HepG2 (cell line): Measurements from ENCODE around the gene PAPPA2. TPM values are rescaled to one million over a fixed set of nuclear protein-coding genes. Genes with fewer than 3 reads are reported as not detected.

Experiments
- ATAC-seq: fragments of 200-7000 bp; cut with Tn5 transposase; 3 replicates; pipeline ENCODE4 v1.9.1; 2020; ENCODE audit warnings: mild to moderate bottlenecking, moderate library complexity
- BruUV-seq: library from RNA; stranded (reverse); fragments of 400-500 nt; replicated peaks from 2 replicates; lab custom pipeline; 2021; lab: Mats Ljungman, UMichigan
- CTCF ChIA-PET: fragments of 300-600 bp; formaldehyde crosslinking; extraction: SDS; loops from one replicate; lab custom pipeline; 2021; ENCODE audit warnings: low total read pairs, inconsistent platforms, low intra/inter-chr PET ratio; lab: Yijun Ruan, JAX
- POLR2A ChIA-PET: fragments of 350-600 bp; sonication (Branson Sonifier 250); formaldehyde crosslinking; loops from one replicate; lab custom pipeline; 2020; ENCODE audit warnings: antibody characterized with exemption, inconsistent platforms; lab: Yijun Ruan, JAX
- DNase-seq: peaks from one replicate; pipeline ENCODE4 v3.0.0-alpha.2; 2015; ENCODE audit warnings: low spot score
- FAIRE-seq: peaks from 3 replicates; lab custom pipeline; 2011; peaks lifted over from hg19 to GRCh38; lab: Jason Lieb, UNC
- H2AFZ ChIP-seq: one replicate; pipeline ENCODE4 v1.6.1; 2011; ENCODE audit warnings: low read length, inconsistent platforms
- H3K27ac ChIP-seq: fragments of 300-600 bp; 3 replicates; pipeline ENCODE4 v1.8.0; 2011; ENCODE audit warnings: mixed run types, mild to moderate bottlenecking, mixed read lengths, low read length, inconsistent platforms; ENCODE audit not compliant: insufficient read depth; ENCODE audit errors: extremely low read length
- H3K27me3 ChIP-seq, 2 experiments: fragments of 200-600 bp in 1 of 2; 2 replicates in 1 of 2; 3 replicates in 1 of 2; pipeline versions ENCODE4 v1.6.0 to v1.8.0; 2011; ENCODE audit warnings: low read length in 2 of 2, mild to moderate bottlenecking in 2 of 2, moderate library complexity in 2 of 2, inconsistent platforms in 1 of 2; ENCODE audit not compliant: insufficient read depth in 2 of 2, control insufficient read depth in 1 of 2
- H3K36me3 ChIP-seq, 2 experiments: fragments of 200-600 bp in 1 of 2; replicated peaks in 1 of 2; 2 replicates in 1 of 2; 3 replicates in 1 of 2; pipeline versions ENCODE4 v1.5.1 to v1.8.0; 2011; ENCODE audit warnings: low read length in 2 of 2, inconsistent platforms in 1 of 2; ENCODE audit not compliant: insufficient read depth in 2 of 2, control insufficient read depth in 1 of 2
- H3K4me1 ChIP-seq: 2 replicates; pipeline ENCODE4 v1.5.1; 2012; ENCODE audit warnings: low read length, inconsistent platforms; ENCODE audit not compliant: insufficient read depth
- H3K4me2 ChIP-seq: 2 replicates; pipeline ENCODE4 v1.6.0; 2011; ENCODE audit warnings: low read depth, low read length, inconsistent platforms
- H3K4me3 ChIP-seq, 3 experiments: fragments of 200-600 bp in 1 of 3; sonication (generic), shearing (Covaris generic) in 1 of 3; replicated peaks in 1 of 3; 2 replicates each; pipeline ENCODE4 v1.5.1; 2011 to 2016; ENCODE audit warnings: low read length in 3 of 3, inconsistent platforms in 2 of 3, low read depth in 2 of 3, mild to moderate bottlenecking in 2 of 3, control low read depth in 1 of 3, mixed read lengths in 1 of 3; ENCODE audit not compliant: insufficient read depth in 1 of 3
- H3K79me2 ChIP-seq: one replicate; pipeline ENCODE4 v1.6.1; 2011; ENCODE audit warnings: low read length, inconsistent platforms; ENCODE audit not compliant: insufficient read depth
- H3K9ac ChIP-seq: 2 replicates; pipeline ENCODE4 v1.6.0; 2011; ENCODE audit warnings: mild to moderate bottlenecking, low read depth, low read length, inconsistent platforms; ENCODE audit not compliant: insufficient read depth
- H3K9me3 ChIP-seq: 2 replicates; pipeline ENCODE4 v1.5.1; 2012; ENCODE audit warnings: mild to moderate bottlenecking, low read length
- H4K20me1 ChIP-seq: 2 replicates; pipeline ENCODE4 v1.6.0; 2011; ENCODE audit warnings: inconsistent platforms, mild to moderate bottlenecking, low read length, moderate library complexity; ENCODE audit not compliant: insufficient read depth
- CHCHD3 ChIP-seq: sonication (generic); formaldehyde crosslinking; IDR thresholded peaks from 2 replicates; pipeline ENCODE4 v1.8.0; 2022; ENCODE audit warnings: mild to moderate bottlenecking, missing genetic modification reagents, moderate library complexity
- DZIP1 ChIP-seq: sonication (generic); formaldehyde crosslinking; IDR thresholded peaks from 2 replicates; pipeline ENCODE4 v1.5.0; 2020; ENCODE audit warnings: mild to moderate bottlenecking, missing genetic modification reagents
- GABPA ChIP-seq, 2 experiments: IDR thresholded peaks; 2 replicates each; pipeline ENCODE4 v1.6.1; 2011 to 2016; ENCODE audit warnings: low read depth in 2 of 2, low read length in 1 of 2, missing biosample characterization in 1 of 2, missing genetic modification characterization in 1 of 2
- HNRNPUL1 ChIP-seq: fragments of 200-400 bp; formaldehyde crosslinking; IDR thresholded peaks from 2 replicates; pipeline ENCODE4 v1.6.1; 2017; ENCODE audit warnings: low read depth, mild to moderate bottlenecking, low read length, moderate library complexity
- ISL2 ChIP-seq: sonication (generic); formaldehyde crosslinking; IDR thresholded peaks from 2 replicates; pipeline ENCODE4 v1.5.0; 2020; ENCODE audit warnings: missing genetic modification reagents
- KLF16 ChIP-seq, 2 experiments: sonication (generic) in 1 of 2; formaldehyde crosslinking in 1 of 2; IDR thresholded peaks; 2 replicates each; pipeline versions ENCODE4 v1.6.1 to v1.8.0; 2016 to 2023; ENCODE audit warnings: missing genetic modification reagents in 2 of 2, missing compliant biosample characterization in 1 of 2
- NPAS2 ChIP-seq: sonication (generic); formaldehyde crosslinking; IDR thresholded peaks from 2 replicates; pipeline ENCODE4 v1.8.0; 2022; ENCODE audit warnings: mild to moderate bottlenecking, missing genetic modification reagents, borderline replicate concordance
- RXRA ChIP-seq: sonication (generic); formaldehyde crosslinking; IDR thresholded peaks from 2 replicates; pipeline ENCODE4 v1.5.1; 2020; ENCODE audit warnings: missing genetic modification reagents
- SIX1 ChIP-seq: sonication (generic); formaldehyde crosslinking; IDR thresholded peaks from 2 replicates; pipeline ENCODE4 v1.4.0; 2020; ENCODE audit warnings: missing genetic modification reagents, borderline replicate concordance
- ZNF549 ChIP-seq: sonication (generic); formaldehyde crosslinking; IDR thresholded peaks from 2 replicates; pipeline ENCODE4 v1.5.0; 2020; ENCODE audit warnings: missing genetic modification reagents
- WGBS: methylation state at CpG from one replicate; pipeline ENCODE4 v1.1.6; 2017; ENCODE audit warnings: low lambda C conversion rate; 5-methylcytosine and 5-hydroxymethylcytosine counted together
- in situ Hi-C: cut with HindIII; loops from 2 replicates; pipeline ENCODE4 v1.10.0; 2017; ENCODE audit warnings: low pct_unique_long_range_greater_than_20kb; ENCODE audit not compliant: extremely low pct_ligation_motif_present
- intact Hi-C: fragments of 100-400 bp; cut with micrococcal nuclease; formaldehyde crosslinking; loops from one replicate; pipeline ENCODE4 v1.10.0; 2022; ENCODE audit not compliant: unreplicated experiment
- polyA plus RNA-seq, 8 experiments: library from polyadenylated mRNA; depleted of rRNA in 3 of 8; stranded (reverse) in 7 of 8; unstranded in 1 of 8; fragments of >200 nt; fragmentation: Illumina TruSeq in 4 of 8; extraction: Trizol in 4 of 8; gene quantifications; 2 replicates each; pipeline versions ENCODE4 v1.2.1 to v1.2.3, GENCODE V29; 2011 to 2016; ENCODE audit warnings: low read depth in 4 of 8, missing spikeins in 1 of 8, mixed read lengths in 1 of 8; ENCODE audit not compliant: insufficient read depth in 1 of 8
- total RNA-seq, 5 experiments: library from RNA; depleted of rRNA; stranded (reverse); fragments of >200 nt; fragmentation: Illumina TruSeq; extraction: Trizol; gene quantifications; 2 replicates each; pipeline ENCODE4 v1.2.3, GENCODE V29; 2016; ENCODE audit warnings: low read depth in 1 of 5
- TF ChIP-seq, protein P1 (sequence below): sonication (generic); IDR thresholded peaks from 2 replicates; pipeline ENCODE4 v1.6.1; 2016; ENCODE audit warnings: low read depth, borderline replicate concordance
- TF ChIP-seq, protein P2 (sequence below): sonication (generic); formaldehyde crosslinking; IDR thresholded peaks from 2 replicates; pipeline ENCODE4 v1.8.0; 2022; ENCODE audit warnings: missing genetic modification reagents, mild to moderate bottlenecking, moderate library complexity, borderline replicate concordance
- TF ChIP-seq, protein P3 (sequence below): sonication (generic); formaldehyde crosslinking; IDR thresholded peaks from 2 replicates; pipeline ENCODE4 v1.8.1; 2023; ENCODE audit warnings: mild to moderate bottlenecking, missing genetic modification reagents

Gene PAPPA2
- total and polyA plus RNA-seq, 2 of the 13 experiments (the other 11 are each of a cell fraction or from before 2014, with no cell fraction given): 0.01 TPM; not detected in 1

- H3K27ac ChIP-seq: no peak overlapping the region
- no peaks in the 10 kb centered on the region for H3K36me3 ChIP-seq
- no peak overlapping the region for H3K9ac ChIP-seq
- 0% methylated on average over 2 of the region's 2 CpGs for WGBS
- no peaks in the 10 kb centered on the region for H3K9me3 ChIP-seq
- H3K27me3 ChIP-seq: no peaks in the 10 kb centered on the region; a peak in 3 of 5 replicates
- no peak overlapping the region for H3K4me2 ChIP-seq
- TF ChIP-seq SIX1 (CRISPR knock-in tag): no peak
- no peak for TF ChIP-seq CHCHD3 (CRISPR knock-in tag)
- TF ChIP-seq, protein P1, sequence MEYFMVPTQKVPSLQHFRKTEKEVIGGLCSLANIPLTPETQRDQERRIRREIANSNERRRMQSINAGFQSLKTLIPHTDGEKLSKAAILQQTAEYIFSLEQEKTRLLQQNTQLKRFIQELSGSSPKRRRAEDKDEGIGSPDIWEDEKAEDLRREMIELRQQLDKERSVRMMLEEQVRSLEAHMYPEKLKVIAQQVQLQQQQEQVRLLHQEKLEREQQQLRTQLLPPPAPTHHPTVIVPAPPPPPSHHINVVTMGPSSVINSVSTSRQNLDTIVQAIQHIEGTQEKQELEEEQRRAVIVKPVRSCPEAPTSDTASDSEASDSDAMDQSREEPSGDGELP: no peak
- no peak for TF ChIP-seq NPAS2 (CRISPR knock-in tag)
- TF ChIP-seq, protein P2, sequence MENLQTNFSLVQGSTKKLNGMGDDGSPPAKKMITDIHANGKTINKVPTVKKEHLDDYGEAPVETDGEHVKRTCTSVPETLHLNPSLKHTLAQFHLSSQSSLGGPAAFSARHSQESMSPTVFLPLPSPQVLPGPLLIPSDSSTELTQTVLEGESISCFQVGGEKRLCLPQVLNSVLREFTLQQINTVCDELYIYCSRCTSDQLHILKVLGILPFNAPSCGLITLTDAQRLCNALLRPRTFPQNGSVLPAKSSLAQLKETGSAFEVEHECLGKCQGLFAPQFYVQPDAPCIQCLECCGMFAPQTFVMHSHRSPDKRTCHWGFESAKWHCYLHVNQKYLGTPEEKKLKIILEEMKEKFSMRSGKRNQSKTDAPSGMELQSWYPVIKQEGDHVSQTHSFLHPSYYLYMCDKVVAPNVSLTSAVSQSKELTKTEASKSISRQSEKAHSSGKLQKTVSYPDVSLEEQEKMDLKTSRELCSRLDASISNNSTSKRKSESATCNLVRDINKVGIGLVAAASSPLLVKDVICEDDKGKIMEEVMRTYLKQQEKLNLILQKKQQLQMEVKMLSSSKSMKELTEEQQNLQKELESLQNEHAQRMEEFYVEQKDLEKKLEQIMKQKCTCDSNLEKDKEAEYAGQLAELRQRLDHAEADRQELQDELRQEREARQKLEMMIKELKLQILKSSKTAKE (CRISPR knock-in tag): no peak
- no peak for TF ChIP-seq GABPA (IDR thresholded peaks at IDR 0.05; ENCODE audit: low read depth, low read length)
- no peak for TF ChIP-seq GABPA (CRISPR knock-in tag; IDR thresholded peaks at IDR 0.05; ENCODE audit: low read depth)
- TF ChIP-seq HNRNPUL1: no peak
- no peak for TF ChIP-seq ISL2 (CRISPR knock-in tag)
- TF ChIP-seq RXRA (CRISPR knock-in tag): no peak
- TF ChIP-seq, protein P3, sequence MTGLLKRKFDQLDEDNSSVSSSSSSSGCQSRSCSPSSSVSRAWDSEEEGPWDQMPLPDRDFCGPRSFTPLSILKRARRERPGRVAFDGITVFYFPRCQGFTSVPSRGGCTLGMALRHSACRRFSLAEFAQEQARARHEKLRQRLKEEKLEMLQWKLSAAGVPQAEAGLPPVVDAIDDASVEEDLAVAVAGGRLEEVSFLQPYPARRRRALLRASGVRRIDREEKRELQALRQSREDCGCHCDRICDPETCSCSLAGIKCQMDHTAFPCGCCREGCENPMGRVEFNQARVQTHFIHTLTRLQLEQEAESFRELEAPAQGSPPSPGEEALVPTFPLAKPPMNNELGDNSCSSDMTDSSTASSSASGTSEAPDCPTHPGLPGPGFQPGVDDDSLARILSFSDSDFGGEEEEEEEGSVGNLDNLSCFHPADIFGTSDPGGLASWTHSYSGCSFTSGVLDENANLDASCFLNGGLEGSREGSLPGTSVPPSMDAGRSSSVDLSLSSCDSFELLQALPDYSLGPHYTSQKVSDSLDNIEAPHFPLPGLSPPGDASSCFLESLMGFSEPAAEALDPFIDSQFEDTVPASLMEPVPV (CRISPR knock-in tag): no peak
- no peak for TF ChIP-seq DZIP1 (CRISPR knock-in tag)
- TF ChIP-seq KLF16 (CRISPR knock-in tag; IDR thresholded peaks at IDR 0.05): no peak
- TF ChIP-seq ZNF549 (CRISPR knock-in tag): no peak
- ATAC-seq (no peak), FAIRE-seq (no peak), DNase-seq (no peak)
- no peaks in the 10 kb centered on the region for H4K20me1 ChIP-seq
- no peaks in the 10 kb centered on the region for H3K4me1 ChIP-seq
- POLR2A ChIA-PET: no interaction called here
- in situ Hi-C loops (loop anchor here (10.0 to 25.0 kb wide), 2 partner anchors 511 to 902 kb away; no protein-coding TSS in a partner anchor), intact Hi-C loops (no loop called here)
- H2AFZ ChIP-seq: no peak overlapping the region
- no peak overlapping the region for H3K4me3 ChIP-seq
- CTCF ChIA-PET: no interaction called here
- no peaks in the 10 kb centered on the region for H3K79me2 ChIP-seq
- no TSS peak for BruUV-seq
Measured at GRCh38 chr1:176885751-176886150, 422.8 kb downstream of the PAPPA2 start.
